Cardiac muscle cell (in vitro differentiated cells and primary cell): ENCODE results near the gene KCTD16. TPM values are rescaled to one million over a fixed set of nuclear protein-coding genes. Genes with fewer than 3 reads are reported as not detected.

Experiments
- DNase-seq, 2 donors: peaks; one replicate each; pipeline versions ENCODE4 v3.0.0 to v3.0.0-alpha.2; 2010 to 2017; ENCODE audit warnings: low read depth in 1 of 2, low spot score in 1 of 2
- H3K27ac ChIP-seq: fragments of 200-600 bp; sonication (generic); 2 replicates; pipeline ENCODE4 v1.5.1; 2016
- H3K27me3 ChIP-seq: fragments of 200-600 bp; sonication (generic); 2 replicates; pipeline ENCODE4 v1.6.0; 2016; ENCODE audit warnings: control low read depth
- H3K36me3 ChIP-seq: fragments of 200-600 bp; sonication (generic); 2 replicates; pipeline ENCODE4 v1.5.1; 2016; ENCODE audit warnings: control low read depth
- H3K4me1 ChIP-seq: fragments of 200-600 bp; sonication (generic); 2 replicates; pipeline ENCODE4 v1.8.1; 2017; ENCODE audit warnings: low read depth, mild to moderate bottlenecking, mixed run types
- H3K4me3 ChIP-seq: fragments of 200-600 bp; sonication (generic); 2 replicates; pipeline ENCODE4 v1.5.1; 2016; ENCODE audit warnings: mild to moderate bottlenecking
- H3K9me3 ChIP-seq: fragments of 200-600 bp; sonication (generic); 2 replicates; pipeline ENCODE4 v1.5.1; 2017; ENCODE audit warnings: low read depth, mild to moderate bottlenecking, control low read depth
- CTCF ChIP-seq: IDR thresholded peaks from 2 replicates; pipeline ENCODE4 v1.5.1; 2012; ENCODE audit warnings: low read depth, mild to moderate bottlenecking, low read length
- polyA plus RNA-seq: library from polyadenylated mRNA; unstranded; fragments of >200 nt; fragmentation: Nextera tagmentation; extraction: Ambion mirVana; gene quantifications from 2 replicates; pipeline ENCODE4 v1.2.1, GENCODE V29; 2016
- total RNA-seq: library from RNA; depleted of rRNA; stranded (reverse); fragments of >200 nt; gene quantifications from 2 replicates; pipeline ENCODE4 v1.2.3, GENCODE V29; 2016

Gene KCTD16
- total and polyA plus RNA-seq, 2 experiments from 2014 or later = 0.13 to 0.66 TPM

GRCh38 chr5:144531188-144531587 is 360.5 kb downstream of the KCTD16 start:
- Histone ChIP-seq H3K36me3 (no peaks in the 10 kb centered on the region), H3K4me3 (no peak overlapping the region), H3K4me1 (no peaks in the 10 kb centered on the region), H3K9me3 (no peaks in the 10 kb centered on the region), H3K27me3 (no peaks in the 10 kb centered on the region), H3K27ac (no peak overlapping the region)
- TF ChIP-seq CTCF = no peak
- DNase-seq = no peak

Other genes starting within 250 kb of the KCTD16 start
- 17.8 and 34.5 TPM in 2 replicates for gene YIPF5, start 214 bp upstream of the KCTD16 start, total RNA-seq
- gene YIPF5, start 214 bp upstream of the KCTD16 start, polyA plus RNA-seq = 47.1 and 72.8 TPM in 2 replicates